ENCODE results near the gene BTBD1.
"Not testable (repeated sequence)": the region's sequence is repeated elsewhere in the genome, so short reads cannot be mapped to it uniquely, and the experiment has no call there.

BTBD1 gene

DNA sequence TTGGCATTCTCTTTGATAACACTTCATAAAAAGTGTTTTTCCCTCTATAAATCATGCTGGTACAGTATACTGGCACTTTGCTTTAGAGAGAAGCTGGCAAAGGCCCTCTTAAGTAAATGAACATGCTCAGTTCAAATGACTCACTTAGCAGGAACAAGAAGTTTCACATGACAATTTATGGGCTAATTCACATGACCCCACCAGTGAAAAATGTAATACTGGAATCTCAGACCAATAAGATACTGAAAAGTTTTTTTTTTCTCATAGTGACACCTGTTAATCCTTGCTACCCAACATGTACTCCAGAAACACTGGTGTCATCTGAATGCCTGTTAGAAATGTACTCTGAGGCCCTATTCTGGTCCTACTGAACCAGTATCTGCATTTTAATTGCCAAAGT, 13.9 kb downstream of the BTBD1 start:
- no peak for DNase-seq

DNA sequence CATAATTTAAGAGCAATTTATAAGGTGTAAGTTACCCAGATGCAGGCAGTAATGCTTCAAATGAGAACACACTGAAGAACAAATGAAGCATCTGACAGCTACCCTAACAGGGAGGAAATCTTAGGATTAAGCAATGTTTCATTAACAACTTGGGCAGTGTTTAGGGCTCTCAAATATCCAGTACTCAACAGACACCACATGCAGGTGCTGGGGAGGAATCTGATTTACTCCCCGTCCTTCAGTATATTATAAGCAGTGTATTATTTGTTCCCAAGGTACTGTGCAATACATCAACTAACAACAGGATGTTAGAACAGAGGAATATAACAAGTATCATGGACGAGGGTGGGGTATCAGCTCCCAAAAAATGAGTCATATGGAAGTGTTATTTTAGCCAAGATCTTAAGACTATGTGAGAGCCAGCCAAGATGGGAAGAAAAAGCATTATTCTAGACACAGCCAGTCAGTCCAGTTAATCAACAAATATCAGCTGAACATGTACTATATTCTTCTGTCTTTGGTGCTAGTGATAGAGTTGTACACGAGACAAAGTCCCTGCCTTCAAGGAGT, 20.4 kb downstream of the BTBD1 start:
- no peak for DNase-seq

GRCh38 chr15:83044156-83044555, 22.9 kb downstream of the BTBD1 start:
- DNase-seq, result no peak

DNA sequence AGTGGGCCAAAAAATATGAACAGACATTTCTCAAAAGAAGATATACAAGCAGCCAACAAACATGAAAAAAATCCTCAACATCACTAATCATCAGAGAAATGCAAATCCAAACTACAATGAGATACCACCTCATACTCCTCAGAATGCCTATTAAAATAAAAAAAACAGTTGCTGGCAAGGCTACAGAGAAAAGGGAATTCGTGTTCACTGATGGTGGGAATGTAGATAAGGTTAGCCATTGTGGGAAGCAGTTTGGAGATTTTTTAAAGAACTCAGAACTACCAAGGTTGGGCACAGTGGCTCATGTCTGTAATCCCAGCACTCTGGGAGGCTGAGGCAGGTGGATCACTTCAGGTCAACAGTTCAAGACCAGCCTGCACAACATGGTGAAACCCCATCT, 27.8 kb downstream of the BTBD1 start:
- DNase-seq, result no peak

- DNase-seq, result no peak
Measured at GRCh38 chr15:83036253-83036652, 30.8 kb downstream of the BTBD1 start.

- DNase-seq, result not testable (repeated sequence)
Measured at GRCh38 chr15:83031234-83031633, 35.8 kb downstream of the BTBD1 start.

- no peak for DNase-seq
Measured at GRCh38 chr15:83030021-83030420, 37.0 kb downstream of the BTBD1 start.

- no peak for DNase-seq
Measured at GRCh38 chr15:83018436-83018835, 48.6 kb downstream of the BTBD1 start.

DNA sequence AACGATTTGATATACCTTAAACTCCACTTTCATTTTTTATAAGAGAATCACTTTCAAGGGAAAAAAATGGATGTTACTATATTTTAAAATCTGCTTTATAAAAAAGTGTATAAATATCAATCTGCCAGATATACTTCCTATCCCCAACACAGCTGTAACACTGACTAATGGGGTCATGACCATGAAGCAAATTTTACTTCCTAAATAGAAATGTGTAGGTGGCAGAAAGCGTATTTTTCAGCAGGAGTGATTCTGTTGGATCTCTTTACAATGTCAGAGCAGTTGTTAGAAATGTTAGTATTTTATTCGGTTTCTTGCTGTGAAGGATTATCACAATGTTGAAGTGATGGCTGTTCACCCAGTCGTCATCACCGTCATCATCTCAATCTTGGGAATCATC, 50.1 kb downstream of the BTBD1 start:
- no peak for DNase-seq

GRCh38 chr15:83015361-83015760, 51.7 kb downstream of the BTBD1 start:
- DNase-seq, result no peak

GRCh38 chr15:83014205-83014653, 52.8 kb downstream of the BTBD1 start:
- no peak for DNase-seq

- DNase-seq, result no peak
Measured at GRCh38 chr15:83012636-83013035, 54.4 kb downstream of the BTBD1 start.

DNA sequence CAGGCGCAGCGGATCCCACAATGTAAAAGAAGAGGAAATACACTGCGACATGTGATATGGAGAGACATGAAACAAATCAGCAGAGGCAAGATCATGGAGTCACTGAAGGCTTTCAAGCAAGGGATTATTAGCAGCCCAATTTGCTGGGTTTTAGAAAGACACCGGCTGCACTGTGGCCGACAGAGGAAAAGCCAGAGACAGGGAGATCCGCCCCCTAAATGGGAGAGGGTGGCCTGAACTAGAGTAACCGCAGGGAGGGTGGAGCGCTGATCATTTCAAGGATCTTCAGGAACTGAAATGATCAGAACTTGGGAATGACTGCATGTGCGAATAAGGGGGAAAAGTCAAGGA, 55.0 kb downstream of the BTBD1 start:
- no peak for DNase-seq

GRCh38 chr15:83011271-83012075, 55.6 kb downstream of the BTBD1 start, which contains the start of gene C15orf40:
TSS of gene C15orf40 (minus strand) at chr15:83011639. CDS start at chr15:83011607, 32 bp downstream.
- DNase-seq, result peak; percentile 76

DNA sequence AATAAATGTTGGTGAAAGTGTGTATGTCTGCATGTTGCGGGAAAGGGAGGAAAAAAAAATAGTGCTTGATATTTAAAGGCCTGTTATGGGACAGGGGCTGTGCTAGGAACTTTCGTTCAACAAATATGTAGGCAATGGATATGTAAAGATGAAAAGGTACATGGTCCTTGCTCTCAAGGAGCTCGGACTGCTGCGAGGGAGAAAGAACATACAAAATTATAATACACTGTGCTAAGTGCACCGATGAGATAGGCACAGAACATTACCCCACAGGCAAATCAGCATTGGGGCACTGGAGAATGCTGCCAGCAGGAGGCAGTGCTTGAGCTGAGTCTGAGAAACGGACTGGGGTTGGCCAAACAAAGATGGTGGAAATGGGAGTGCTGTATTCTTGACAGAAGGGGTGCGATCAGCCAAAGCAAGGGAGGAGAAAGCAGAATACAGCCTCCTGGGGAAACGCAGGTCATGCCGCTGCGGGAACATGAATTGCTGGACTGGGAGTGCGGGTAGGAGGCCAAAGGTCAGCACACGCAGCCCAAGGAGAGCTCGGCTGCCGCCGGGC, 56.3 kb downstream of the BTBD1 start:
- no peak for DNase-seq

- not testable (repeated sequence) for DNase-seq
Measured at GRCh38 chr15:83000672-83001031, 66.4 kb downstream of the BTBD1 start.

DNA sequence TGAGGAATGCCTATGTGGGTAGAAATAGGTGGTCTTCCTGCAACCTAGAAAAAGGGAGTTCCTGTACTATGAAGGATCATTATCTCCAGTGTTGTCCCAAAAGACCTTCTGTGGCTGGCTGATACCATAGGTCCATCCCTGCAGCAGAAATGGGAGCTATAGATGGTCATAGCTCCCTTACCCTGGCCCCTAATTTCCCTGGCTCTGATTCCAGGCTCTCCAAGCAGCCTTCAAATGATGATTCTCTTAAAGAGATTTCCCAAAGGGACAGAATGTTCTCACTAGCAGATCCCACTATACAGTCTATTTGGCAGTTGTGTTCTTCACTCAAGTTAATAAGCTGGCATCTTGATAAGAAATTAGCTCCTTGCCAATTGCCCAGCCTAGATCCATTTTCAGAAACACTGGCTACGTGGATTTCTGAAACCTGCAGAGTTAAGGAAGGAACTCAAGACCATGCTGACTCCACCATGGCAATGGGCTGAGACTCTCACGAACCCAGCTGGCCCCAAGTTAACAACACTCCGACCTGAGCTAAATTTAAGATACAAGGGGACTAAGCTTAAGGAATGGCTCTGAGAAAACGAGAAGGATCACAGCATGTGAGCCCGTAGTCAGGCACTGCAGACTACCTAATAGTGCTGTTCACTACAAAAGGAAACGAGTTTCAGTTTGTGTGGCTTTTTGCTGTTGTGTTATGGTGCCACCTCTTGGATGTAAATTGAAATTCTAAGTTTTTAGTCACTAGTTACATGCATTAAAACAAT, 67.0 kb downstream of the BTBD1 start:
- DNase-seq, result peak; percentile 19

DNA sequence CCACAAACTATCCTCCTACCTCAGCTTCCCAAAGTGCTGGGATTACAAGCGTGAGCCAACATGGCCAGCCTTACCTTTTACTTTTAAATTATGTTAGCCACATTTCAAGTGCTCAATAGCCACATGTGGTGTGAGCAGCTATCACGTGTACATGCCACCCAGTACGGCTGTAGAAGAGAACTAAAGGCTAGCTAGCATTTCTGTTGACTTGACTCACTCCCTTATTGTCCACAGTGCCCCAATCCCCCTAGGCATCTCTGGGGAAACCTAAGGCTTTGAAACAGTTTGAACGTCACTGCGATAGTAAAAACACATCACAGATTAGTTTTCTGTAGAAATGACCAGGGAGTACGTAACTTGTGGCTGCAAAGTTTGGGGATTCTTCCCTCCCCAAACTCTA, 67.6 kb downstream of the BTBD1 start:
- no peak for DNase-seq

DNA sequence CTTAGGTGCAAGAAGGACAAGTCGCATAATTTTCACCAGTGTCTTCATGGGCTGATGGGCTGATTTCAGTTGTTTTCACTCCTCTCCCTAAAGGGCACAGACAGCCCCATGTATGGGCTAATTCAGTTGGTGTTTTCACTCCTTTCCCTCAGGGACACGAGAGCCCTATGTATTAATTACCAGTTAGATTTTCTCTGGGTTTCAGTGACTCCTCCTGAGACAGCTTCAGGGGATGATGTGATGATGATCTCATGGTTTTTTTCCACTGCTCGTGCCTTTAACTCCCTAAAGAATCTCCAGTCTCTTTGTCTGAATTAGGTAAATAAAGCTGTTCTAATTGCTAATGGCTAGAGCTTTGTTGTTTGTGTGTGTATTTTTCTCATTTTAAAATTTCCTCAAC, 71.1 kb downstream of the BTBD1 start:
- no peak for DNase-seq

DNA sequence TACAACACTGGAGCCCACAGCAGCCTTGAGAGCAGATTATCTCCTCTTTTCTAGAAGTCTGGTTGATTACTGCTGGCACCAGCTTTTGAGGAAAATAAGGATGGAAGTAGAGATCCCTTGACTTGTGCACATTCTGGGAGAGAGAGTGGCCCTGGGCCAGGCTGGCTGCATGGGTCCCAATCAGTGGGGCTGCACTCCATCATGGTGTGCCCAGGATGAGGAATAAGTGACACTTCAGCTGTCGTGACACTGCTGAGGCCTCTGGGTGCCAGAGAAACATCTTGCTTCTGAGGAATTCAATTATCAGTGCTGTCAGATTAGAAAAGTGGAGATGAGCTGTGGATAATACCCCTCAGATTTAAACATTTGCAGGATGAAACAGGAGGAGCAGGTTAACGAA, 72.0 kb downstream of the BTBD1 start:
- no peak for DNase-seq

DNA sequence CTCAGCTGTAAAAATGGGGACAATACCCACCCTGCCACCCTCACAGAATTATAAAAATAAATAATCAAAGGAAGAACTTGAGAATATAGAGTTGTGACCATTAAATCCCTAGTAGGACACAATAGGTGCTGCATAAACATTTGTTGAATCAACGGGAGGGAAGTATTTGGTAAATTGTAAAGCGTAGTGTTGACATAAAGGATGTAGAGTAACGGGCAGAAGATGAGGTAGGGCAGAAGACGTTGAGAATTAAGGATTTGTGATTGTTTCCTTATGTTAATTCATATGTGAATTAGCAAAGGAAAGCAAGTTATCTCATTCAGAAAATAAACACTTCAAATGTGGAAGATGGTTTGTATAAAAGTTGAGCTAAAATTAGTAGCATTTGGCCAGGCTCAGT, 73.9 kb downstream of the BTBD1 start:
- DNase-seq, result no peak

DNA sequence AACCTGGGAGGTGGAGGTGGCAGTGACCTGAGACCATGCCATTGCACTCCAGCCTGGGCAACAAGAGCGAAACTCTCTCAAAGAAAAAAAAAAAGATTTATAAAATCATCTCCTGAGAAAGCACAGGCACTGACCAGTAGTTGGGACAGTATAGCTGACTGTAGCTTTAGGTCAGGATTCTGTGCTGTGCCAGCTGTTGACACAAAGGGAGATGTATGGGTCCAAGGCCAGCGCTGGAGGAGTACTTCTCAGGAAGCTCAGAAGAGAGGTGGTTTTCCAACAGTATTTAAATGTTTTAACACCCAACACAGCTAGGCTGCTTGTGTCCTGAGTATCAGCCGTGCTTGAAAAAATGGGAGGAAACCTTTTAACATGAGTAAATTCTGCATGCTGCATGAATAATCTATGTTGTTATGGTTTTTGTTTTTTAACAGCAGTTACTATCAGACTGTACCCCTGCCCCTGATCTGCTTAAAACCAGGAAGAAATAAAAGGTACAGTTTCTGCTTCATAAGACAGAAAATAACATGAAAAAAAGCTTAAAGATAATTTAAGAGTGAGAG, 74.5 kb downstream of the BTBD1 start:
- DNase-seq, result no peak

- no peak for DNase-seq
Measured at GRCh38 chr15:82986442-82986780, 80.6 kb downstream of the BTBD1 start.
